NCI-H2171 (cell line): ENCODE data around the gene SYVN1.
A peak's percentile ranks its signal among the peaks of the same experiment; 100 is the strongest.

Experiments used
- DNase-seq: peaks from one replicate; lab custom pipeline; 2025; lab: John Stamatoyannopoulos, UW

Gene SYVN1

DNA sequence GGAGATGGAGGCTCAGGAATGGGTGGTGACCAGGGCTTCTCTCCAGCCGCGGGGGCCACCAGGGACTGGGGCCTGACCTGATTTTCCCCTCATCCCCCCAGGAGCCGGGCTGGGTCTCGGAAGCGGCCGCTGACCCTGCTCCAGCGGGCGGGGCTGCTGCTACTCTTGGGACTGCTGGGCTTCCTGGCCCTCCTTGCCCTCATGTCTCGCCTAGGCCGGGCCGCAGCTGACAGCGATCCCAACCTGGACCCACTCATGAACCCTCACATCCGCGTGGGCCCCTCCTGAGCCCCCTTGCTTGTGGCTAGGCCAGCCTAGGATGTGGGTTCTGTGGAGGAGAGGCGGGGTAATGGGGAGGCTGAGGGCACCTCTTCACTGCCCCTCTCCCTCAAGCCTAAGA, 46.5 kb downstream of the SYVN1 start:
- DNase-seq: no peak

DNA sequence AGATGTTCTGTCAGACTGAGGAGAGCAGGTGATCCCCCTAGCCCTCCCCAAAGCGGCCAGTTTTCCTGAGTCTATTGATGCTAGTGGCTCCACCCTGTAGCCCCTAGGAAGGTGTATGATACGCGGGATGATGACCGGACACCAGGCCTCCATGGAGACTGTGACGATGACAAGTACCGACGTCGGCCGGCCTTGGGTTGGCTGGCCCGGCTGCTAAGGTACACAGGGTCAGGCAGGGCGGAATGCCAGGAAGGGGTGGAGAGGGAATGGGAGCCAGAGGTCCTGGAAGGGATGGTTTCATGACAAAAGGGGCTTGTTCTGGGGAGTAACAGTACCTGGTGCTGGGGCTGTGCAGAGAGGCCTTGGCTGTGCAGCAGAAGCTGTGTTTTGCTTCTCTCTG, 47.1 kb downstream of the SYVN1 start:
- no peak for DNase-seq

DNA sequence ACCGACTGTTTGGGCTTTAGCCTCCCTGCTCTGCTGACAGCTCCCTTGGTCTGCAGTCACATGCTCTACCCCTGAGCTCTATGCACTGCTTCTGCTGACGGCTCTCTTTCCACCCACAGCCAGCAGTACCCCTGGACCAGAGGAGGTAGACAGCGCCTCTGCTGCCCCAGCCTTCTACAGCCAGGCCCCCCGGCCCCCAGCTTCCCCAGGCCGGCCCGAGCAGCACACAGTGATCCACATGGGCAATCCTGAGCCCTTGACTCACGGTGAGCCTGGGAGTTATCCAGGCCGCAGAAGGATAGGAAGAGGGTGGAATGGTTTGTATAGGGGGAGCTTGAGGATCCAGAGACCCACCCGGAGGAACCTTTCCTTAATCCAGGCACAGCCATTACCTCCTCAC, 47.5 kb downstream of the SYVN1 start:
- no peak for DNase-seq

DNA sequence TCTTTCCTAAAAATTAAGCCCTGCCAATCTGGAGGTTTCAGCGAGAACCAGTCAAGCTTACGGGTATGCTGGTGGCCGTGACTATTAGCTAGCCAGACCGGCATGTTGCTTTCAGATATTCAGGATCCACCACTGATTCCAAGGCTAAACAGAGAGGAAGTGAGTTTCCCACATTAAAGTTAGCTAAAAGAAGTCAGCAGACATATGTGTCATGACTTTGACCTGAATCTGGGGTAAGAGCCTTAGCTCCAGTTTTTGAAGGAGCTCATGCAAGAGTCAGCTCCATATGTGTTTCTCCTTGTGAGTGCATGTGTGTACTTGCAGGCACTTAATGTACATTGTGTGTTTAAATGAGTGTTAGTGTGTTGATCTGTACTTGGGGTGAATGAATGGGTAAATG, 48.9 kb downstream of the SYVN1 start:
- no peak for DNase-seq

DNA sequence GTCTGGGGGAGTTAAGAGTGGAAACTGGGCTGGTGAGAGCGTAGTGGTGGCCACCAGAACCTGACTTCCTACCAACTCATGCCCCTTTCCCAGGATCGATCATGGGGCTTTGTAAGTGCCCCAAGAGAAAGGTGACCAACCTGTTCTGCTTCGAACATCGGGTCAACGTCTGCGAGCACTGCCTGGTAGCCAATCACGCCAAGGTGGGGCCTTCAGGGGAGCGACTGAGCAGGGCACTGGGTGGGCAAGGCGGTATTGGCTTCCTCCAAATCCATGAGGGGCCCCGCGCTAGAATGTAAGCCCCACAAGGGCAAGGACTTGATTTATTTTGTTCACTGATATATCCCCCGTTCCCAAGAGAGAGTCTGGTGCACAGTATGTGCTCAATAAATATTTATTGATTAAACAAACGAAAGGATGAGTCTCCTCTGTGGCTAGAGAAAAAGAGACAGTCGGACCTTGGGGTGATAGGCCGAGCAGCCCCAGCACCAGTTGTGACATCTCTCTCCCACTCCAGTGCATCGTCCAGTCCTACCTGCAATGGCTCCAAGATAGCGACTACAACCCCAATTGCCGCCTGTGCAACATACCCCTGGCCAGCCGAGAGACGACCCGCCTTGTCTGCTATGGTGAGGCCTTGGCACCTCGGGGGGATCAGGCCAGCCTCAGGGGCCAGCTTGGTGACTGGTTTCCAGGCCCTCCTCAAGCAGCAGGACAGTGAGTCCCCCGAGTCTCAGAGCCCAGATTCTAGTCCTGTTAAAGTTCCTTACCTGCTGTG, 49.5 kb downstream of the SYVN1 start:
- DNase-seq: no peak

DNA sequence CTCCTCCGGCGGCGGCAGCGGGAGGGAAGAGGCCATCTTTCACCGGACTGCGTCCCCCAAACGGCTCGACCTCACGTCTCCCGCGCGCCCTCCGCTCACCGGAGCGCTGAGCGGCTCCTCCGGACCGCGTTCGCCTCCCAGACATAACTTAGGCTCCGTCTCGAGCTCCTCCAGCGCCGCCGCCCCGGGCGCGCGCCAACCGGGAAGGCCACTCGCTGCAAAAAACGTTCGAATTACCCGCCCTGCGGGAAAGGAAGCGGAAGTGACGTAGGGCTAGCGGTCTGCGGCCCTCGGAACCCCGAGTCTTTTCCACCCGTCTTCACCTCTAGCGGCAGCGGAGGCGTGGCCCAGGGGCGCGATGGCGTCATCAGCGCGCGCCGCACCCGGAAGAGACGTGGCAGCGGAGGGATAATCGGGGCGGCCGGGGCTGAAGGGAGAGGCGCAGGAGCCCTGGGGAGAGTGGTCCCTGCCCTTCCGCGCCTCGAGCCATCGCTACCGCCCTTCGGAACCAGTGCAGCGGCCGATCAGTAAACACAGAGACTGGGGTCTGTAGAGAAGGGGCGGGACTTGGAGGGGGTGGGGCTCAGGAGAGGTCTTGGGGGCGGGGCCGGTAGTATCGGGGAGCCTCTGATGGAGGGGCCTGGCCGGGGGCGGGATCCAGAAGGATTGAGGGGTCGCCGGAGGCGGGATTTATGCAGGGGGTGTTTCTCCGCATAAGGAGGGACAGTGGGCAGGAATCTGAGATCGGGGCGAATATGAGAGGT, 50.3 kb downstream of the SYVN1 start, which contains the start of the genes CDCA5 and ZFPL1:
CDCA5 (minus strand) TSS at position 207 of the 764 bp plus-strand sequence; CDS start at position 145, 62 bp downstream.
ZFPL1 (plus strand) TSS at position 389 of the 764 bp plus-strand sequence. CDS start 477 bp downstream, outside the sequence.
- DNase-seq: peak; percentile 97

DNA sequence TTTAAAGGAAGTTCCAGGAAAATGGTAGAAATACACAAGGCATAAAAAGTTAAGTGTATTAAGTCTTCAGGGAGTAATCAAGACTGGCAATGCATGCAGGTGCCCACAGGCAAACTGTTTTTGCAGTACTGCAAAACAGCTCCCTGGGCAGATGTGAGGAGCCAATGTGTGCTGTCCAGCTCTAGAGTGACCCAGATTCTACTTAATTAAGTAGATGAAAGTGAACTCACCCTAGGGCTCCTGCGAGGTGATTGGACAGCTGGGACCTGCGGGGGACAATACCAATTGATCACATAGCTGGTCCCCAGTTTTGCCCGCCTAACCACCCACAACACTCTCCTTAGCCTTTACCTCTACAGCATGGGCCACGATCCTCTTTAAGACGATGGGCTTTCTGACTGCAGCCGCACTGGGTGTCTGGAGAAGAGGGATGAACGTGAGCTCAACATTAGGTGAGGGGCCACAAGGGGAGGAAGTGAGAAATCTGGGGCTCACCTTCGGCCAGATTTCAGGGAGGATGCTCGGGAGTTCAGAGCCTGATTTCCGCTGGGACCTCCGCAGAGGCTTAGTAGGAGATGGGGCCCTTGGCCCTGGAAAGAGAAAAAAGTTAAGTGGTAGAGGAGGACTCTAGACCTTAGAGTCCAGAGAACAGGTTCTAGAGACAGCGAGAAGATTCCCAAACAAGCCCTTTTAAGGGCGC, 51.0 kb downstream of the SYVN1 start:
- DNase-seq: no peak

DNA sequence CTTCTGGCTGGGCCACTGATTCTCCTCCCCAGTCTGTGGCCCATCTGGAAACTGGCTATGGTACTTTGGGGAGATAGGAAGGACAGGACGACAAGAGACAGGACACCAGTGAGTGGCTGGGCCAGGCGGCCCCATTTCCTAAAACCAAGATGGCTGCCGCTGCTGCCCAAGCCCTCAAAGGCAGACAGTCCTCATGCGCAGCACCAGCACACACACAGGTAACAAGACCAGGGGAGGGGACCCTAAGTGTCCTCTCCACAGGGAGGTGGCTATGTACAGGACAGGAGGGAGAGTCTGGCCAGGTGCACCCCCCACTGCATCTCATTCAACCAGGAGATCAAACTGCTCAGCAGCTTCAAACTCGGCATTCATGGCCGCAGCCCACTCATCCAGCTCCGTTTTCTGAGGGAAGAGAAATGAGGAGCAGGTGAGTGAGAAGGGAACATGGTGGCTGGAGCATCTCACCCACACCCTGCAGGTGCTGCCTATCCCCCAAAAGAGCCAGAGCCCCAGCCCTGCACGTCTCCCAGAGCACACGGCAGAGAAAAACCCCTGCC, 55.5 kb downstream of the SYVN1 start:
- no peak for DNase-seq

DNA sequence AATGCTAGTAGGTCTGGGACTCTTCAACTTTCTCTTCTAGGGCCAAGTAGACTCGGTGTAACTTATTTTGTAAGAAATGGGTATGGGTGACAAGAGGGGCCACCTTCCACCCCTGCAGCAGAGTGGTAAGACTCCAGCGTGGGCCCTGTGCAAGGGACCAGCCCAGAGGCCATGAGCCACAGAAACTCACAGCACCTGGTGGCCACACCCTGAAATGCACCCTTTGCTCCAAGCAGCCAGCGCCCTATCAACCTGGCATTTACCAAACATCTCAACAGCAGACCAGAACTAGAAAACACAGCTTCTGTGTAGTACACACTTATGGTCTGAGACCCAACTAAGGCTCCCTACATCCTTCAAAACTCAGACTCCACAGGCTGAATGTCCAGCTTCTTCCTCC, 56.2 kb downstream of the SYVN1 start:
- no peak for DNase-seq

DNA sequence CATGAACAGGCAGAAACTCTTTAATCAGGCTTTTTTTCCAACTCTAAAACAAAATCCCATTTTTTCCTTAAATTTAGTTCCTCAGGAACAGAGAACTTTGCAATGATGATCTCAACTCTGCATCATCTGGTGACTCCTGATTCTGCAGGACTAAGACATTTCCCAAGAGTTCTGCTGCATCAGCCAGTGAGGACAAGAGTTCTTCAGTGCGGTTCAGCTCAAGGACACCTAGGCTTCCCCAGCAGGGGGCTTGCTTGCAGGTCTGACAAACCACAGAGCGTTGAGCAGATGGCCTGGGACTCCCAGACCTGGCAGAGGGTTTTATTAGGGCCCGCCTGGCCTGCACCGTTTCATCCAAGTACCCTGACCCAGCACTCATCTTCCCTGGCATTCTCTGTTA, 56.9 kb downstream of the SYVN1 start:
- DNase-seq: peak; percentile 35
